HG03066 (cell line): ENCODE results near the gene FAM216B.

Experiments used
- ATAC-seq: cut with Tn5 transposase; IDR thresholded peaks from one replicate; pipeline ENCODE4 v1.9.1; 2021; ENCODE audit warnings: low read depth; ENCODE audit not compliant: unreplicated experiment

Gene FAM216B

DNA sequence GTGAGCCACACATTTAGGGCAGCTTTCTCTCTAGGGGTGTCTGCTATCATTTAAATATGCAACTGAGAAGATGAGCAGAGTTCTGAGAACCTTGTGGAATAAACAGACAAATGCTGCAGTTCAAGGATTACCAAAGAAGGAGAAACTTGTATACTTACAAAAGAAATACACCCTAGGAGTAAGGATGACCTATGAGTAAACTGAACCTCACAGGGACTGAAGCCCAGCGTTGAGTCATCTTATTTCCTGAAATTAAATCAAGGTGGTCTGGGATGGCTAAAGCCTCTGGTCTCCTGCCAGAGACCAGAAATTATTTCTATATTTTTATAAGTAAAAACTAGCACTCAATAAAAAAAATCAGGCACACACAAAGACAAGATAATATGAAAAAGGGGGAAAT is 40.1 kb downstream of the FAM216B start:
- ATAC-seq = no peak

DNA sequence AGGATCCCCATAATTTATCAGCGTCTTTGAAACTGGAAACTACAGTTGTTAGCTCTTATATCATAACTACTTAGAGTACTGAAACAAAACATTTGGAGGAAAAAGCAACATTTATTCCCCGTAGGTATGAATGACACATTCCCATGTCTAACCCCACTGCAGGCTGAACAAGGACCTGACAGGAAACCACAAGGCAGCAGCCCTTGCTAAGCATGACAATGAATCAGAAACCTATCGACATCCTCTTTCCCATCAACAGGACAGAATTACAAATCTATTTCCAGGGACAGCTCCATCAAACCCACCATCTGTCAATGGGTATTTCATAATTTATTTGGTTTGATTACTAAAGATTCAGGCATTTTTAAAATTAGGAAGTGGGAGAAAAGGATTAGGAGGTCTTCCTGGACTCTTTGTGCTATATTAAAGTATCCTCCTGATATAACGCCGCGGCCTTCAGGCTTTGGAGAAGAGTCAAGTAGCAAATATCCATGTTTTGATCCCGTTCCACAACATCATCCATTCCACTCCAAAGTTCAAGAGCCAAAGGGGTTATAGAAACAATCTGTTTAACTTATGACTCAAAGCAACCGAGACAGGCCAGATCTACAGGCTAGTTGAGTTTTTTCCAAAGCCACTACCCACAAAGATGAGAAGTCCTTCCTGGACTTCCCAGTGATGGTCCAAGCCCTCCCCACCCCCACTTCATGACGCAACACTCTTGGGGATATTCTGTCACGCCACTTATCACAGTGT is 51.1 kb downstream of the FAM216B start:
- no peak for ATAC-seq

DNA sequence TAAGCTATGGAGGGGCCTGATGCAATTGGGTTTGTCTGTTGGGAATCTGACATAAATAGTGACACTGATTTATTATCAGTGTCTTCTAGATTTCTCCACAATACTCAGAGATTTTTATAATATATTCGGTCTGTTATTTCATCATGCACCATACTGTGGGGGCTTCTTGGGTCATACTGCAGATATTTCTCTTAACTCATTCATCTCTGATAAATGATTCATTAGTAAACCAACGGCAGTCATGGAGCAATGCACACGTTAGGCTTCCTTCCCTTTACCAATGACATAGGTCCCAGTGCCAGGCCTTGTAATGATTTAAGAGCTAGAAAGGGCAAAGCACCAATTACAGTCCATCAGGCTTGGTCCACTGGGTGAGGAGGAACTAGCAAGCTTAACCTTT is 53.6 kb downstream of the FAM216B start:
- no peak for ATAC-seq

DNA sequence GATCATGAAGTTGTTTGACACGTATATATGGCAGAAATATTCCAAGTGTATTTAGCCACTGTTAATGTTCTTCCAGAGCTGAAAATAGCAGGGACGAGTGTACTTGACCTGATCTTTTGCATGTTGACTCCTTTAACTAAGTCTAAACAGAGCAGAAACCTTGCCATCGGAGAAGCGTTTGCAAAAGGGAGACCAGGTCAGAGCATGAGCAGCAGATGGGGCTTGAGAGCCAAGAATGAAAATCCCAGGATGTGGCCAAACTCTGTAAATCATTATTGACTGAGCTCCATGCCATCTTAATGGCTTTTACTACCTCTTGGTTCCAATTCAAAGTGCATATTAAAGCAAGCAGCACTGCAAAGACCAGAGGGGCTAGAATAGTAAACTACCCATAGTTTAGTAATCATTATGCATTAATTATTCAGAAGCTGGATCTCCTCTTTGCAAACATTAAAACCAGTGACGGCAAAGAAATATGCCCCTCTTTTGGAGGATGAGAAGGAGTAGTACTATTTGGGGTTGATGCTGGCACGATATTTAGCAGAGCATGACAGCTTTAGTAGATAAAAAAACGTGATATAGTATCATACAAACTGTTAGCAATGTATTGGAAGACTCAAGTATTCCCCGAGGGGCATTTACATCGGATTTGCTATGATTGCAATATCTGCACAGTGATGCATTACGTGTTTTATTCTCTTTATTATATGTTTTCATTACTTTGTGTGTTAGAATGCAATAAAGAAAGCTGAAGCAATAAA is 55.7 kb downstream of the FAM216B start:
- no peak for ATAC-seq
